ENCODE results near the gene MARS1.

- TF ChIP-seq CTCF (IDR thresholded peaks at IDR 0.05; ENCODE audit: low read length) (no peak), EZH2phosphoT487 (IDR thresholded peaks at IDR 0.05; ENCODE audit: low read length) (no peak)
Measured at GRCh38 chr12:57467212-57467874, 20.5 kb upstream of the MARS1 start.
